A549 treated with AZD9567 at 1 μM for 4 hours (cell line): ENCODE measurements around the gene MGAT1. TPM values are rescaled to one million over a fixed set of nuclear protein-coding genes. Genes with fewer than 3 reads are reported as not detected.

ENCODE experiments used
- total RNA-seq: library from RNA; stranded (reverse); fragments of 200-300 nt; extraction: Qiagen RNA extraction; gene quantifications from 5 replicates; pipeline ENCODE4 v1.2.3, GENCODE V29; 2022; ENCODE audit not compliant: insufficient read depth

Gene MGAT1
- 62.8 to 92.8 TPM (median 90.1 TPM) in 5 replicates for total RNA-seq

DNA sequence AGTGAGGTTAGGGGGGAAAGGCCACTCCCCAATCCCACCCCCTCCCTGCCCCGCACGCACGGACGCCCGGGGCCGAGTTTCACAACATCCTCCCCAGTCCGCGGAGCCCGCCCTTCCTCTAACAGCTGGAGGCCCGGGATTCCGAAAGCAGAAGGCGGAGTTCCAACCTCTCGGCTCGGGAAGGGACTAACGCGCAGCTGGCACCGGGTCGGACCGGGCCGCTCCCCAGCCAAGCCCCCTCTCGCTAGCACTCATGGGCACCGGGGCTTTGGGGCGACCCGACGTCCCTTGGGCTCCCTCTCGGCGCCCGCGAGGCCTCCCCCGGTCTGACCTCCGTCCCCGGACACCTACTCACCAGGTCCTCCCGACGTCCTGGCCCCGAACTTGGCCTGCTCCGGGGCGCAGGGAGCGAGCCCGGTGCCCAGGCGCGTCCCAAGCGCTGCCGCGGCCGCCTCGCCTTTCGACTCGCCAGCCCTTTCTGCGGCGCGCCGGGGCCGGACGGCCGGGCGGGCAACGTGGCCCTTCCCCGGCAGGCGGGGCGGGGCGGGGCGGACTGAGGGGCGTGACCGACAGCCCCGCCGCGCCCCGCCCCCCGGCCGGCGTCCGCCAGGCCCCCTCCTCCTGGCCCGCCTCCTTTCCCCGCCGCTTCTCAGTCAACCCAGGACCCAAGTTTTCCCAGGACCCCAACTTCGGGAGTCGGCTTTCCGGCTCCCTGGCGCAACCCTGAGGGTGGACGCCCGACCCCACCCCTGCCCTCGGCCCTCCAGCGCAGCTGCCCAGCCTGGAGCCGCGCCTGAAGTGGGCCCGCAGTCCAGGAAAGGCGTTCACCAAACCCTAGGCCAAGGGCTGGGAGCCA, at the start of gene MGAT1:
MGAT1 (minus strand) TSS at position 482 of the 856 bp plus-strand sequence. CDS start 9,835 bp downstream, outside the sequence.

DNA sequence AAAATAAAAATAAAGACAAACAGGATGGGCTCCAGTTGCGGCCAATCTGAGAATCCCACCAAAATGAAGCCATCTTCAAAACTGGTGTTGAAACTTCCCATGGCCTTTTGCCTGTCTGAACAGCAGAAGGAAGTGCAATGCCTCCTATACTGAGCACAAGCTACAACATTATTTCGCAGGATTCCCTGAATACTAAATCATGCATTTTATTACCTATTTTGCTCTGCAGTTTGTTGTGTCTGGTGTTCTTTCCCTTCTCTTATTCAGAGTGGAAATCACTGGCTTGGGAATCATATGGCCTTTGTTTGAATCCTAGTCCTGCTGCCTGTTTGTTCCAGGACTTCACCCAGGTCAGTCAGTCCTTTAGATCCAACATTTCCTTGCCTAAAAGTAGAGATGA, 62.6 kb downstream of the MGAT1 start, which contains the start of gene OR2Y1:
OR2Y1 (minus strand) TSS at position 101 of the 400 bp plus-strand sequence; CDS start at position 101, 0 bp downstream.

Other genes starting within 250 kb of the MGAT1 start
- not detected in 5 replicates for gene SCGB3A1, start 211.3 kb downstream of the MGAT1 start, total RNA-seq
- 3.3 to 4.3 TPM (median 3.9 TPM) in 5 replicates for gene FLT4, start 153.2 kb downstream of the MGAT1 start, total RNA-seq
- gene OR2Y1, start 62.7 kb downstream of the MGAT1 start, total RNA-seq: not detected in 5 replicates
- gene ZFP62, start 58.5 kb upstream of the MGAT1 start, total RNA-seq: 7.9 to 9.5 TPM (median 8.5 TPM) in 5 replicates
- gene BTNL8, start 96.4 kb upstream of the MGAT1 start, total RNA-seq: not detected in 5 replicates
- not detected in 5 replicates for gene BTNL3, start 186.0 kb upstream of the MGAT1 start, total RNA-seq
- 0.56 to 1.4 TPM (median 1.1 TPM) in 5 replicates for gene BTNL9, start 237.5 kb upstream of the MGAT1 start, total RNA-seq